HCT116 (cell line): Measurements from ENCODE around the gene CARD16.

Source experiments
- EGR1 ChIP-seq: IDR thresholded peaks from 2 replicates; pipeline ENCODE4 v1.6.1; 2012; ENCODE audit warnings: low read depth
- TF ChIP-seq, protein P1 (sequence below), 3 experiments: fragments of 200-600 bp in 1 of 3; sonication (generic) in 1 of 3; IDR thresholded peaks in 2 of 3; conservative IDR thresholded peaks in 1 of 3; 2 replicates each; pipeline ENCODE4 v1.5.1; 2012 to 2017; ENCODE audit warnings: low read depth in 2 of 3, low read length in 2 of 3, antibody characterized with exemption in 1 of 3, borderline replicate concordance in 1 of 3, control low read depth in 1 of 3, mild to moderate bottlenecking in 1 of 3, mixed read lengths in 1 of 3, mixed run types in 1 of 3, moderate library complexity in 1 of 3; ENCODE audit not compliant: insufficient read depth in 1 of 3

DNA sequence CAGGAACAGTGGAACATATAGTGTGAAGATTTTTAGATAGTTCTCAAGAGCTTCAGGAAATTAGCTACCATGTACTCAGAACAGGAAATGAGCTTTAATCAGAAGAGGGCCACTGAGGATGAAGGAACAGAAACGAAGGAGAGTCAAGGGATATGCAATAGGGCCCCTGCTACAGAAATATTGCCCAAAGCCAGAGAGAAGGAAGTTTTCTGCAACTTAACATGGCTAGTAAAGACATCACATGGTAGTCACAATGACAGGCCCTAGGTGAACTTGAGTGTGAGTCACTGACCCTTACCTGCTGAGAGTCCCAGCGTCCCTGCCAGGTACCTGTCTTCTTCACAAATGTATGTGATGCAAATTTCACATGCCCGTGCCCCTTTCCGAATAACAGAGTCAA lies 25.2 kb upstream of the CARD16 start:
- TF ChIP-seq, protein P1, sequence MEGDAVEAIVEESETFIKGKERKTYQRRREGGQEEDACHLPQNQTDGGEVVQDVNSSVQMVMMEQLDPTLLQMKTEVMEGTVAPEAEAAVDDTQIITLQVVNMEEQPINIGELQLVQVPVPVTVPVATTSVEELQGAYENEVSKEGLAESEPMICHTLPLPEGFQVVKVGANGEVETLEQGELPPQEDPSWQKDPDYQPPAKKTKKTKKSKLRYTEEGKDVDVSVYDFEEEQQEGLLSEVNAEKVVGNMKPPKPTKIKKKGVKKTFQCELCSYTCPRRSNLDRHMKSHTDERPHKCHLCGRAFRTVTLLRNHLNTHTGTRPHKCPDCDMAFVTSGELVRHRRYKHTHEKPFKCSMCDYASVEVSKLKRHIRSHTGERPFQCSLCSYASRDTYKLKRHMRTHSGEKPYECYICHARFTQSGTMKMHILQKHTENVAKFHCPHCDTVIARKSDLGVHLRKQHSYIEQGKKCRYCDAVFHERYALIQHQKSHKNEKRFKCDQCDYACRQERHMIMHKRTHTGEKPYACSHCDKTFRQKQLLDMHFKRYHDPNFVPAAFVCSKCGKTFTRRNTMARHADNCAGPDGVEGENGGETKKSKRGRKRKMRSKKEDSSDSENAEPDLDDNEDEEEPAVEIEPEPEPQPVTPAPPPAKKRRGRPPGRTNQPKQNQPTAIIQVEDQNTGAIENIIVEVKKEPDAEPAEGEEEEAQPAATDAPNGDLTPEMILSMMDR (IDR thresholded peaks at IDR 0.05 in 2 of 3, conservative IDR thresholded peaks at IDR 0.05 in 1 of 3; ENCODE audit: borderline replicate concordance in 1 of 3, insufficient read depth in 1 of 3, low read depth in 2 of 3, low read length in 2 of 3), result no peak
- TF ChIP-seq EGR1, result no peak
